Pulmonary artery endothelial cell (primary cell): ENCODE measurements around the gene EIF2D. TPM values are rescaled to one million over a fixed set of nuclear protein-coding genes. Genes with fewer than 3 reads are reported as not detected.

Experiments used
- DNase-seq: peaks from one replicate; pipeline ENCODE4 v3.0.0-alpha.2; 2011; ENCODE audit warnings: low read depth, low spot score
- total RNA-seq: library from RNA; depleted of rRNA; stranded (reverse); fragments of >200 nt; gene quantifications from 2 replicates; pipeline ENCODE4 v1.2.3, GENCODE V29; 2014

The EIF2D gene
- total RNA-seq, 1 donor from 2014 or later: 51.2 TPM

DNA sequence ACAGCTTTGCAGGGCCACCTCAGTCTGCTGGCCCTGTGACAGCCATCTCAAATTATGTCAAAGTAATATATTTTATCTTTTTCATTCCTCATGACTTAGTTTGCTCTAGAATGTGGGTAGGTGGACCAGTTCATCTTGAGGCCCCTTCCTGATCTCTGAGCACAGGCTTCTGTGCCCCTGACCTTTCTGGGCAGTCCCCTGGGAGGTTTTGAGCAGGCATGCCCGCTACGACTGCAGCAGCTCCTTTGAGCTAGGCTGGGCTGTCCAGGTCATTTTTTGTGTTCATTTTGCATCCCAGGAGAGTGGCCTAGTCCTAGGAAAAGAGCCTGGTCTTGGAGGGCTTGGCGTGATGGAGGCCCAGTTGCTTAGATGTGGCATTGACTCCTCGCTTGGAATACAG lies 42.7 kb downstream of the EIF2D start:
- no peak for DNase-seq

DNA sequence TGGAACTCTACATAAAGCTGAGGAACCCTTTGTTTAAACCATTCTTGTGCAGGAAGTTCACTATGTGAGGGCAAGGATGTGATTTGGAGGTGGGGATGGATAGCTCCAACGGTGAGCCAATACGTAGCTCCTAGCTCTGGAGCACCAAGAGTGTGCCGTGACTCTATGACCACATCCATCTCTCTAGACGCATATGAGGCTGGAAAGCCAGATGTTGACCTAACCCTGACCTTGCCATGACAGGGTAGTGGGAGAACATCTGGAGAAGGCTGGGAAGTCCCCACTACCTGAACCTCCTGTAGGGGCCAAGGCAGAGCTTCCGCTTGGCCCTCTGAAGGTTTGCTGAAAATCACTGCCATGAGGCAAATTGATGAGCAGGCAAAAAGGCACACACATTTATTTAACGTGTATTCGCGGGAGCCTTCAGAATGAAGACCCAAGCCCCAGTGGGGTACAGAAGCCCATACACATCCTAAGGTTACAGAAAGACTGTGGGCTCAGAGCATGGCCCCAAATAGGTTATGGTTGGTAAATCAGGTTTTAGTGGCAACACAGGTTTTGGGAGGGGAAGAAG lies 43.4 kb downstream of the EIF2D start:
- no peak for DNase-seq

DNA sequence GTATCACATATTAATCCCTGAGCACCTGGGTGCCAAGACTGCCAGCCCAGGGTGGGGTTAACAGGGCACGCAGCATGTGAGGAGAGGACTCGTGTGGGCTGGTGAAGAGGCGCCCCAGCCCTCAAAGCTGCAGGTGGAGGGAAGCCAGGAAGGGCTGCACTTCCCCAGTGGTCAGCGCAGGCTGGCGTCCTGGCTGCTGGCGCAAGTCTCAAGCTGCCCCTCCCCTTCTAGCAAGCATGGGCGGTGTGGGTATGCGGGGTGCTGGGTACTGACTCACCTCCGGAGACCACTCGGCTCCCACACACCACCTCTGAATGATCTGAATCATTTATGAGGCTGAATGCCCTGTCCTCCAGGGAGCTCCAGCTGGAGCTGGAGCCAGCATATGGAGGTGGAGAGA lies 44.0 kb downstream of the EIF2D start:
- no peak for DNase-seq

DNA sequence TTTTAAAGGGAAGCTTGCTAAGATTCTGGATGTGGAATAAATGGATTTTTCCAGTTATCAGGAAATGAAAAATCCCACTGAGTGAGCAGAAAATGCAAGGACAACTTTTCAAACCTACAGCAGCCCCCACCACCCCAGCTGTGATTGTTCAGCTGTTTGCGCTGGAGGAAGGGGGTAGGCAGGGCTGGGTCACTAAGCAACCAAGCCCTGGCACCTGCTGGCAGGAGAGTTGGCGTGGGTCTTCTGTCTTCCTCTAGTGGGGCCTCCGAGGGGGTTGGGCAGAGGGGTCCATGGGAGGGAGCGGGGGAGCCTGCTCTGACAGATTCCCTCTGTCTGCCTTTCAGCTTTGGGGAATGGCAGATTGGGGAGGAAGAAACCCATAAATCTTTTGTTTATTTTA lies 45.3 kb downstream of the EIF2D start:
- DNase-seq: no peak

DNA sequence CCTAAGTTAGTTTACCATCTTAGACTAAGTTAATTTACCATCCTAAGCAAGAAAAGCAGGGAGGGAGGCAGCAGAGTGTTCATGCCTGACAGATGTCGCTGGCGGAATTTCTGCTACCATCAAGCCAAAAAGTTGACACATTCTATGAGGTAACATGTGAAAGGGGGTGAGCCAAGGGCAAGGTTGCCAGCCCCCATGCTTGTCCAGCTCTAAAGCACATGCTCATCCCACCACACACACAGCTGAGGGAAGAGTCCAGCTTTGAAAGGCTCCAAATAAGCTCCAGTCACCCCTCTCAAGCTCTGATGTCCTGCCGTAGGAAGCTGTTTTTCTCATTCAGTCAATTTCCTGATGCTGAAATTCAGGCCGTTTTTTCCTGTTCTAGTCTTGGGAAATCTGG lies 46.3 kb downstream of the EIF2D start:
- no peak for DNase-seq

DNA sequence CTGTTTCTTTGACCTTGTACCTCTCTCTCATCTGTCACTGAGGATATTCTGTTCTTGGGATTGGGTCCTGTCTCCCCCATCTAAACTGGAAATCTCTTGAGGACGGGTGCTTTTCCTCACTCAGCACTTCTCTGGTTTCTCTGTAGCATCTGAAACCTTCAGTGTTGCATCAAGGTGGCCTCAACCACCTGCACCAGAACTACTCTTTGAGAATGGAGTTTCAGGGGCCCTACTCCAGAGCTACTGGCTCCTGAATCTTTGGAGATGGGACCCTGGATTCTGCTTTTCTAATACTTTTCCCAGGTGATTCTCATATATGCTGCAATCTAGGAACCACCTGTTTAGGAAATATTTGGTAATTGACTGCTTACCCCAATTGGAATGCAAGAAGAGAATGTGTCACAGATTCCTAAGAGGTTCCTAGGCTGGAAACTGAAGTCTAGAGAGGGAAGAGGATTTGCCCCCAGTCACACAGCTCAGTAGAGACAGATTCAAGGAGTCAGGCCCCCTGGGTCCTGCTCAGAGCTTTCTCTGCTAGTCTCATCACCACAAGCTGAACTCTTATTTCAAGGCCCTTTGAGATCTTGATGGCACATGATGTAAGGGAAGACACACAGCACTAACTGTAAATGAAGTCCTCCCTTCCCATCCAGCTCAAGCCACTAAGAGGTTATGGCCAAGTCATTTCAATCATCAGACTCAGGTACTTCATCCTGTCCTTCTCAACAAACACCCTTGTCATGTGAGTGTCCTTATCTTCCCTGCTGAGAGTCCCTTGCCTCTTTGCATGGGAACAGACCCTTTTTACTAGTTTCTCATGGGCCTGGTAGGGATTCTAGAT lies 48.7 kb downstream of the EIF2D start:
- no peak for DNase-seq

DNA sequence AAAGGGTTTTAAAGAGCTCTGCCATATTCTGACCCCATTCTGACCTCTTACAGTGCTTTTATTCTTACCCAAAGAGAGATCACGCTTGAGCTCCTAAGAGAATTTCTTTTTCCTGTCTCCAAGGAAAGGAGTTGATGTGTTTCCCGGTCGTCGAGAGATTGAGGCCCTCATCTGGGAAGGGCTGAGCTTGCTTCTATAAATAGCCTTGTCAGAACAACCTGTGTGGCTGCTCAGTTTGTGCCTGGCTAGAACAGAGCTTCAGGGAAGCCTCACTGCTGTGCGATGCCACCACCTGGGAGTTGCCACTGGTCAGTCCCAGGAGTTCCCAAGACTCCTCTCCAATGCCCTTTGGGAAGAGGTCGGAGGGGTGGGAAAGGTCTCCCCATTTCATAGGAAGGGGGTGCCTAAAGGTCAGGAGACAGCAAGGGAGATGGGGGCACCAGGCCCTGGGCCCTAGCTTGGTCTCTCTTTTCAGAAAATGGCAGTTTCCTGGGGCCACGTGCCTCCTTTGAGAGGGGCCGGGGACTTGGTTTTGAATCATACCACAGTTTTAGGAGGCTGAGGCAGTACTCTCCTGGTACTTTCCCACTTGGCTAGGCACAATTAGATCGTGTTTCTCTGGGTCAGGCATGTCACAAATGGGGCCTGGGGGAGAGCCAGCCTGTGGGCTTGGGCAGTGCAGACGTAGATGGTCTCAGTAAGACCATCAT lies 52.1 kb downstream of the EIF2D start:
- no peak for DNase-seq

DNA sequence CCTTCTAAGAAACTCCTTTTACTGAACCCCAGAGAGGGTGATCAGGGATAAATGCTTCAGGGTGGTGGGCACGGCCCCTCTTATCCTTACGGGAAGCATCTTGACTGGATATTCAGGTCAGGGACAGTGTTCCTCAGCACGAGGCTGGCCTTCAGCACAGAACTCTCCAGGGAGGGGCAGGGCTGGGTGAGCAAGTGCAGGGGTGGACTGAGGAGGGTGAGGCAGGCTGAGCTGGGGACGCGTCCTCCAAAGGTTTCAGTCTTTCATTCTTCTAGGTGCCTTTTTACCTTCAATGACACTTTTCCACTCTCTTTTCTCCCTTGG lies 52.6 kb downstream of the EIF2D start:
- DNase-seq: no peak

DNA sequence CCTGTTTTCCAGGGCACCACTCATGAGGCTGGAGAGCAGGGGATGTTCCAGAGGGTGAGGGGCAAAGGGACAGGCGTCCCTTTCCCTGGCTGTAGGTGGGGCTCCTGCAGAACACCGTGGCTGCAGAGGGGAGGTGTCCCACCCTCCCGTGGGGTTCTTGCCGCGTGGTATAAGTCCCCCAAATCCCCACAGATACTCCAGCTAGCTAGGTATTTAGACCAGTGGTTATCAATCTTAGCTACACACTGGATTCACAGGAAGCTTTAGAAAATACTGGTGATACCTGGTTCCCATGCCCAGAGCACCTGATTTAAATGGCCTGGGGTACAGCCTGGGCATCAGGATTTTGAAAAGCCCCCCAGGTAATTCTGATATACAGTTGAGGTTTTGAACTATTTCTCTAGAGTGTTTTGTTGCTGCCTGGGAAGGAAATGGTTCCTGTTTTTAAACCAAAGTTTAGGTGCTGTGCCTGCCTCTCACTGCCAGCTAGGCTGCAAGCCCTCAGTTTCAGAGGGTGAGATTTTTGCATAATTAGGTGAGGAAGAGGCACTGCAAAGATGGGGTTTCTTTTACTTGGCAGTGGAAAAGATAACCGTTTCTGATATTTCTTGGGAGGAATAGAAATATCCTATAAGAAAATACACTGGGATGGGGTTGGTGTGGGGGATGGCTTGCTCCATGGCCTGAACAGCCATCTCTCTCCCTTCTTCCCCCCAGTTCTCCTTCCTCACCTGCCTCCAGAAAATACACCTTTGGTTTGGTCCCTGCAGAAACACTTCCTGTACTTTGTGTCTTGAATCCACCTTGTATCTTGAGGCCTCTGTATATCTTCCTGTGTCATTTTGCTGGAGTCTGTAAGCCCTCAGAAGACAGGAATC lies 53.2 kb downstream of the EIF2D start:
- DNase-seq: no peak

DNA sequence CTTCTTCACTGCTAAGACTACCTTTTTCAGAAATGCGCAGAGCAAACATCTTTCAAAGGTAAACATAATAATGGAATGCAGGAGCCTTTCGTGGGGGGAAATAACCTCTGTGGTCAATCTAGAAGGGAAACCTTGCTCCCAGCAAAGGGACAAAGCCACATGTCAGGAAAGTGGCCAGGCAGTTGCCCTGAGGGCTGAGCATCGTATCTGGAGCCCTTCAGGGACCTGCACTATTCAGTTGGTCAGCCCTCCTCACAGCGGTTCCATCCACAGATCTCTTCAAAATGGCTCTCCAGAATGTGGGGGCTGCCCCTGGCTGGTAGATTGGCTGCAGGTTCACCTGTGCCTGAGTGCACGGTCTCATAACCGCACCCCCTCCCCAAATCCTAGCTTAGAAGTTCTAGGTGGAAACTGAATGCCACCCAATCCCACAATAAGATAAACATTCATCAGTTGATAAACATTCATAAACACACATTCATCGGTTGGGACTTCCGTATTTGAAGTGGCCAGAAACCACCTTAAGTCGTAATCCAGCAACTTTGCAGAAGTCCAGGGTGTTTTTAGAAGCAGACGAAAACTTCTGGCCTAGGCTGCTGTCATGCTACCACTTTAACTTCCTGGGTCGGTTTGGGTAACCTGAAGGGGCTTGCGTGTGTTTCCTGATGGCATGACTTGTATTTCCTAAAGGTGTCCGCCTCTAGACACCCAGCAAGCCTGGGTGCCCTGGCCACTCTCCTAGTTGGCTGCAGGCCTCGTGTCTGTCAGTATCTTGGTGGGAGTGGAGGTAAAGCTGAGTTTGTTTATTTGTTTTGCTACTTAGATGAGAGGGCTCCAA lies 54.4 kb downstream of the EIF2D start:
- DNase-seq: no peak

DNA sequence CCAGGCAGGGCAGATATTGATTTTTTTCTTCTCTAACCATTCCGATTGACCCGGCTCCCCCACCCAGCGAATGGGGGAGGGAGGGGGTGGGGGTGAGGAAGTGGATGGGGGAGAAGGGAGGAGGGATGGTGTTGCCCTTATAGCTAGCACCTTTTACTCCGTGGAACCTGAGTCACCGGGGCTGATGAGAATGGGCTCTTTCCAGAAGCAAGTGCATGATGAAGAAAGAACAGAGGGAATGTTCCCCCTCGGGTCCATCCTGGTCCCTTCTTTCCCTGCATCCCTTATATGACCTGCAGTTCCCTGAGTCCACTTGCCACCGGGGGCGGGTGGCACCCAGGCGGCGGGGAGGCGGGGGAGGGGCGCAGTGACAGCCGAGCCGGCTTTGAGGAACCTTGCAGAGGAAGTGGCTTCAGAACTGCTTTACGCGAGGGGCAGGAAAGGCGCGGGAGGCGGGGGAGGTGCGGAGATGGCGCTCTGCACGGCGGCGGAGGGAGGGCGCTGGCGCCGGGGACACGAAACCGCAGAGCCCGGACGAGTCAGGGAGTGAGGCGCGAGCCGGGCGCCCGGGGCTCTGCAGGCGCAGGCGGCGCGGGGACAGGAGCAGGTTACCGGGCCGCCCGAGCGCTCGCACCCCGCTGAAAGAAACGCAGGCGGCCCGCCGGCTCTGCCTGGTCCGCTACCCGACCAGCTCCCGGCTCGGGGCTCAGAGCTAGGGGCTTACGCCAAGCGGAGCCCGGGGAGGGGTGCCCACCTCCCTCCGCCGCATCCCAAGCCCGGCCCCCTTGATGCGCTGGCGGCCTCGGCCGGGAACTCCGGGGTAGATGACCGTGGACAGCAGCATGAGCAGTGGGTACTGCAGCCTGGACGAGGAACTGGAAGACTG lies 55.3 kb downstream of the EIF2D start:
- no peak for DNase-seq

DNA sequence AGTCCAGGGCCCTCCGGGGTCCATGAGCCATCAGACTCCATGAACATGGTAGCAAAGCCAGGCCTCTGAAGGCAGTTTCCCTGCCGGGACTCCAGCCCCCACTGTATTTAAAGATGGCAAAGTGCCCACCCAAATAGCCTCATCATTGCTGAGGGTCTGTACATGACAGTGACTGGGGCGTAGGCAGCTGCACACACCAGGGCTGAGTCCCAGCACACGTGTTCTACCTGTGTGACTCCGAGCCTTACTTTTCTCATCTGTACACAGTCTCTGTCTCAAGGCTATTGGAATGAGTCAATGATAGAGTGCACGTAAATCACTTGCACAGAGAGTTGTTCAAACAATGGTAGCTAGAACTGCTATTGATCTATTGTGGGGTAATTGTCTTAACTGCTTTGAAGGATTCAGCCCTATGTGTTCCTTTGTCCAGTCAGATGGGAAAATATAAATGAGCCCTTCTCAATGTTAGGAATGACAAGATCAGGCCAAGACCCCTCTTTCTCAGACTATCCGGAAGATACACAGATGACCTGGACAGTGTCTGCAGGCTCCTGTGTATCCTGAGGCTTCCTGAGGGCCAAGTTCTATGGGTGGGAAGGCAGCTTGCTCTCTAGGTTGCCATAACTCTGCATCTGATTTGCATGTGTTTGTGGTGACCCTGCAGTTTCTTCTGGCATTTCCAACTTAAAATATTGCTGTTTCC lies 56.1 kb downstream of the EIF2D start:
- DNase-seq: no peak

DNA sequence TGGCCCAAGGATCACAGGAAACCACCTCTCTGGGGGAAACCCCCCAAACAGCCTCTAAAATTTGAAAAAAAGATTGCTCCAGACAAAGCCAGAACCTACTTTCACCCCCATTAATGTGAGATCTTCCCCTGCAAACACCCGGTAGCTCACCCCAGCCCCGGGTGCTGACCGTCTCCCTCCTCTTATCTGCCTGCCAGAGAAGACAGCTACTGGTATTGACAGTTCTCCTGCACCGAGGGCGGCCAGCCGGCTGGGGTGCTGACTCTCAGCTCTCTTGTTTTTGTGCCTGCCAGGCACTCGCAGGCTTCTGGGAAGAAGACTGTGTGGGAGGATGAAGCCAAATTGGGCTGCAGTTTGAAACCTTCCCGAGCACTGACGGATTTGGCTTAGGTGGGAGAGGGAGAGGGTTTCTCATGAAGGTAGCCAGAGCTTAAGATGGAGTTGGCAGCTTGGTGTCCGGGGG lies 56.8 kb downstream of the EIF2D start:
- DNase-seq: no peak

DNA sequence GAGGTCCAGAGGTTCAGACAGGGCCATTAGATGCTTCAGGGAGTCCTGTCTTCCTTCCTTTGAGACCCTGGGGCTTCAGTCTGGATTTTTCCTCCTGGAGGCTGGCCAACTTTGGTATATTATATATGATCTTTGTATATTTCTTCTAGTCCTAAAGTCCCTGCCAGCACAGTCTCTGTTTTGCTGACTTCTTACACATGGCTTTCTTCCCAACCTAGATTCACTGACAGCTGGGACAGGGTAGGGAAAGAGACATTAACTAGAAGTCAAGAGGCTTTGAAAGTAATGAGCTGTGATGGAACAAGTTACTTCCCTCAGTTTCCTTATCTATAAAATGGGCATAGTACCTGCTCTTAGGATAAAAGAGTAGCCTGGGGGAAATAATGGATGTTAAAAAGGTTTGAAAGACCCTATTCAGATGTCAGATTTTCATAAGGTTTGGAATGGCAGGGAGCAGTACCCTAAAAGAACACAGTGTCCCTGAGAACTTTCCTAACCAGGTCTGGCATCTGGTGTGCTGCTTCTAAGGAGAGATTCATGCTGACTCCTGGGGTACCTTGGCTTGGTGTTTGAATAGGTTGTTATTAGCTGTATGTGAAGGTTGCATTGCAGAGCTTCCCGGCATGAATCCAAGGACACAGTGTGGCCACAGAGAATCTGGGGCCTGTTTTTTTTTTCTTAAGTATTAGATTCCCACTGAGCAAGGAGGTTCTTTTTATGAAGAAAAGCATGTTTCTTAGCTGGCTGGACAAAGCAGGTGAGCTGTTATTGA lies 57.4 kb downstream of the EIF2D start:
- DNase-seq: no peak

DNA sequence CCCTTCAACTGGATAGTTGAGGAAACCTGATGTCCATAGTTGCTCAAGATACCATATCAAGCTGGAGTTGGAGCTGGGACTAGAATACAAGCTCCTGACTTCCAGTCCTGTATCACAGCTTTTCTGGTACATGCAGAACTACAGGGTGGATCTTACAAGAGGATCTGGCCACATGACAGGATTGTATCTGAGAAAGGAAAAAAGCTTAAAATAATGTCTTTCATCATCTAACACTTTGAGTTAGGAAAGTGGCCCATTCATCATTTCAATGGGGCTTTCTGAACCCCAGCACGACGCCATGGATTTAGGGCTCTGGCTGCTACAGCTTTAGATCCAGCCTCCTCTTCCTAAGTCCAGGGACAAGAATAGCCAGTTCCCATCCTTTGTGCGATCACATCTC lies 58.1 kb downstream of the EIF2D start:
- DNase-seq: no peak

DNA sequence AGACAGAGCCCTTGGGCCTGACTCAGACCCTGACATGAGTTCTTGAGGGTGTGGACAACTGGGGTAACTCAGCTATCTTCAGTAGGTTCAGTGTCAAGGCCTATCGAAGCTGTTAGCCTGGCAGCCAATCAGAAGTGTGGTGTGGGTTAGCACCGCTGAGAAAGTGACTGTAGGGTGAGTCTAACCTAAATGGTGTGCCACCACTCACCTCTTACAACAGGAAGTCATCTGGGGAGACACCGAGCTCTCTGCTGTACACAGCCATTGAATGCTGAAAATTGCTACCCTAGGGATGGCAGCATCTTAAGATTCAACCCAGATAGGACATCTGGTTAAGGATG lies 60.3 kb downstream of the EIF2D start:
- DNase-seq: no peak

DNA sequence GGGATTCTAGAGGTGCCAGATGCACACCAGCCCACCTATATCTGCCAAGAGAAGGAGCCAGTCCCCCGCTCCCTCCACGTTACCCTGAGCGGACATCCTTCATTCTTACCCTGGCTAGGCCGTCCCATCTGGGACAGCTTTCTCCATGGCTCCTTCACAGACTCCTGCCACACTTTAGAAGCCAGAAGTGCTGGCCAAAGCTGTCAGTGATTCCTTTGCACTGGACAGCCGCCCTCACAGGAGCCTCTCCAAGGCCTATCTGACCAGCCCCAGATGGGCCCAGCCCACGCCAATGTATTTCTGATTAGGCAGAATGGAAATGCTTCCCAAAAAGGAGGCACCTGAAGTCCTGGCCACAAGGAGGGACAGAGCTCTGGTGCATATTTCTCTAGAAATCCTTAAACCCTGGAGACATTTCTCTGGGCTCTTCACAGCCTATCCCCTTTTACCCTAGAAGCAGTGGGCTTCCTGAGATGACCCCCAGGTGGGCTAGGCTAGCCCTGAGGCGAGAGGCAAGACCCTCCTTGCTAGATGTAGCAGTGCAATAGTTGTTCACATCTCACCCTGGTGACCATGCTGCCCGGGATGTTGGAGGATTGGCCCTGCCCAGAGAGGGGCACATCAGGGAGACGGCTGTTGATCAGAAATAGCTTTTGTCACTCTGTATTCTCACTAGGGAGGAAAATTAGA lies 60.8 kb downstream of the EIF2D start:
- DNase-seq: no peak

DNA sequence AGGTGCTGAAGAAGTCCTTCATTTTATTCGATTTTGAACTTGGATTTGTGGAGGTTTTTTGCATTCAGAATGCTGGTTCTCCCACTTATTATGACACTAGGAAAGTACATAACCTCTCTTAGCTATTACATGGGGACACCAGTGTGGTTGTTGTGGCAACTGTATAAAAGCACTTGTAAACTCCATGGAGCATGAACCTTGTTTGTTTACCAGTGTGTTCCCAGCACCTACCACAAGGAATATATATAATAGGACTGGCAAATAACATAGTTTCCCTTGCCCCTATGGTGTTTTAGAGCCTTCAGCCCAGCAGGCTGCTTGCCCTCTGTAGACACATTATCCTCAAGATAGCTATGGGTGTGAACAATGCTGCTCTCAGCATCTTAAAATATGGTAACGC lies 61.8 kb downstream of the EIF2D start:
- DNase-seq: no peak
